ENCODE data around the gene RGS5. TPM values are rescaled to one million over a fixed set of nuclear protein-coding genes. Genes with fewer than 3 reads are reported as not detected.

Gene RGS5
- total and polyA plus RNA-seq, 2 donors from 2014 or later = 60.5 to 359 TPM

- Histone ChIP-seq H3K27ac (ENCODE audit: low read depth in 2 of 2, low read length in 2 of 2) (no peak overlapping the region), H3K9me3 (ENCODE audit: control insufficient read depth in 2 of 3, insufficient read depth in 1 of 3, low read length in 3 of 3) (peaks cover 0 to 2% (median 0%) of the 10 kb centered on the region in 3 donors), H3K4me1 (ENCODE audit: control insufficient read depth in 2 of 3, insufficient read depth in 2 of 3, low read depth in 1 of 3, low read length in 3 of 3) (no peaks in the 10 kb centered on the region), H3K36me3 (ENCODE audit: control insufficient read depth in 2 of 3, insufficient read depth in 3 of 3, low read length in 3 of 3) (no peaks in the 10 kb centered on the region), H3K27me3 (ENCODE audit: control insufficient read depth, insufficient read depth, low read length) (no peaks in the 10 kb centered on the region), H3K9ac (ENCODE audit: low read length in 3 of 3) (no peak overlapping the region), H3K4me3 (ENCODE audit: low read length in 3 of 3) (no peak overlapping the region)
- intact Hi-C loops (cut with DNase I) = no loop called here
- no peak for FAIRE-seq
- no peak for TF ChIP-seq CTCF (IDR thresholded peaks at IDR 0.05; ENCODE audit: borderline replicate concordance, extremely low read depth, insufficient read depth)
- no peak for DNase-seq
Observed at GRCh38 chr1:163211667-163212066, 9.0 kb upstream of the RGS5 start.

- TF ChIP-seq CTCF (IDR thresholded peaks at IDR 0.05; ENCODE audit: borderline replicate concordance, extremely low read depth, insufficient read depth) = no peak
Observed at GRCh38 chr1:163205513-163205912, 2.8 kb upstream of the RGS5 start.

GRCh38 chr1:163203561-163203960 is 845 bp upstream of the RGS5 start:
- intact Hi-C loops (cut with DNase I) = no loop called here
- Histone ChIP-seq H3K36me3 (ENCODE audit: control insufficient read depth in 2 of 3, insufficient read depth in 3 of 3, low read length in 3 of 3) (no peaks in the 10 kb centered on the region), H3K27ac (ENCODE audit: low read depth in 2 of 2, low read length in 2 of 2) (no peak overlapping the region), H3K4me1 (ENCODE audit: control insufficient read depth in 2 of 3, insufficient read depth in 2 of 3, low read depth in 1 of 3, low read length in 3 of 3) (no peaks in the 10 kb centered on the region), H3K4me3 (ENCODE audit: low read length in 3 of 3) (no peak overlapping the region), H3K9me3 (ENCODE audit: control insufficient read depth in 2 of 3, insufficient read depth in 1 of 3, low read length in 3 of 3) (no peaks in the 10 kb centered on the region), H3K9ac (ENCODE audit: low read length in 3 of 3) (no peak overlapping the region), H3K27me3 (ENCODE audit: control insufficient read depth, insufficient read depth, low read length) (no peaks in the 10 kb centered on the region)
- no peak for DNase-seq
- no peak for TF ChIP-seq CTCF (IDR thresholded peaks at IDR 0.05; ENCODE audit: borderline replicate concordance, extremely low read depth, insufficient read depth)
- FAIRE-seq = no peak

More at GRCh38 chr1:163205513-163205912, 2.8 kb upstream of the RGS5 start:
- Histone ChIP-seq H3K27ac (ENCODE audit: low read depth in 2 of 2, low read length in 2 of 2) (no peak overlapping the region), H3K4me1 (ENCODE audit: control insufficient read depth in 2 of 3, insufficient read depth in 2 of 3, low read depth in 1 of 3, low read length in 3 of 3) (no peaks in the 10 kb centered on the region), H3K27me3 (ENCODE audit: control insufficient read depth, insufficient read depth, low read length) (no peaks in the 10 kb centered on the region), H3K36me3 (ENCODE audit: control insufficient read depth in 2 of 3, insufficient read depth in 3 of 3, low read length in 3 of 3) (no peaks in the 10 kb centered on the region), H3K4me3 (ENCODE audit: low read length in 3 of 3) (no peak overlapping the region), H3K9me3 (ENCODE audit: control insufficient read depth in 2 of 3, insufficient read depth in 1 of 3, low read length in 3 of 3) (no peaks in the 10 kb centered on the region), H3K9ac (ENCODE audit: low read length in 3 of 3) (no peak overlapping the region)
- intact Hi-C loops (cut with DNase I) = no loop called here
- DNase-seq (no peak), FAIRE-seq (no peak)

GRCh38 chr1:163201906-163202305 is 810 bp downstream of the RGS5 start:
- no peak overlapping the region for H3K9ac ChIP-seq (ENCODE audit: low read length in 3 of 3)
- no peaks in the 10 kb centered on the region for H3K27me3 ChIP-seq (ENCODE audit: control insufficient read depth, insufficient read depth, low read length)
- TF ChIP-seq CTCF (IDR thresholded peaks at IDR 0.05; ENCODE audit: borderline replicate concordance, extremely low read depth, insufficient read depth) = no peak
- H3K4me3 ChIP-seq (ENCODE audit: low read length in 3 of 3) = no peak overlapping the region
- no peak overlapping the region for H3K27ac ChIP-seq (ENCODE audit: low read depth in 2 of 2, low read length in 2 of 2)
- DNase-seq (peak in 2 of 5 donors; percentile 14 to 33), FAIRE-seq (no peak)
- intact Hi-C loops (cut with DNase I) = no loop called here
- no peaks in the 10 kb centered on the region for H3K9me3 ChIP-seq (ENCODE audit: control insufficient read depth in 2 of 3, insufficient read depth in 1 of 3, low read length in 3 of 3)
- H3K36me3 ChIP-seq (ENCODE audit: control insufficient read depth in 2 of 3, insufficient read depth in 3 of 3, low read length in 3 of 3) = no peaks in the 10 kb centered on the region
- no peaks in the 10 kb centered on the region for H3K4me1 ChIP-seq (ENCODE audit: control insufficient read depth in 2 of 3, insufficient read depth in 2 of 3, low read depth in 1 of 3, low read length in 3 of 3)
